Ascending aorta (tissue), 2 donors: ENCODE data around the gene MYLK2. TPM values are rescaled to one million over a fixed set of nuclear protein-coding genes. Genes with fewer than 3 reads are reported as not detected.

Experiments
- DNase-seq, 2 donors: peaks; one replicate each; pipeline ENCODE4 v3.0.0-alpha.2; 2019; ENCODE audit warnings: low spot score in 2 of 2
- H3K27ac ChIP-seq, 2 donors: fragments of 200-600 bp; sonication (generic); one replicate each; pipeline ENCODE4 v1.5.1; 2016 to 2017; ENCODE audit warnings: mild to moderate bottlenecking in 1 of 2
- H3K27me3 ChIP-seq: fragments of 200-600 bp; sonication (generic); one replicate; pipeline ENCODE4 v1.5.1; 2017
- H3K36me3 ChIP-seq, 2 donors: fragments of 200-600 bp; sonication (generic); one replicate each; pipeline ENCODE4 v1.5.1; 2016
- H3K4me1 ChIP-seq, 2 donors: fragments of 200-600 bp; sonication (generic); one replicate each; pipeline ENCODE4 v1.5.1; 2016 to 2017; ENCODE audit warnings: mild to moderate bottlenecking in 1 of 2
- H3K4me3 ChIP-seq, 2 donors: fragments of 200-600 bp; sonication (generic); one replicate each; pipeline ENCODE4 v1.5.1; 2016 to 2017; ENCODE audit warnings: mild to moderate bottlenecking in 1 of 2
- H3K9me3 ChIP-seq, 2 donors: fragments of 200-600 bp; sonication (generic); one replicate each; pipeline ENCODE4 v1.5.1; 2016
- intact Hi-C: fragments of 100-400 bp; cut with DNase I; formaldehyde crosslinking; loops from one replicate; pipeline ENCODE4 v1.15.1; 2023
- total RNA-seq: library from RNA; depleted of rRNA; stranded (reverse); fragments of >200 nt; gene quantifications from one replicate; pipeline ENCODE4 v1.1.0, GENCODE V29; 2016
- TF ChIP-seq, protein P1 (sequence below), 3 experiments: fragments of 200-600 bp in 2 of 3; fragments of 450-650 bp in 1 of 3; sonication (generic) in 2 of 3; IDR thresholded peaks; one replicate each; pipeline ENCODE4 v1.5.1; 2016 to 2019; ENCODE audit warnings: antibody characterized with exemption in 3 of 3, mild to moderate bottlenecking in 1 of 3, moderate library complexity in 1 of 3

MYLK2 gene
- total RNA-seq, 1 donor from 2014 or later, result not detected

DNA sequence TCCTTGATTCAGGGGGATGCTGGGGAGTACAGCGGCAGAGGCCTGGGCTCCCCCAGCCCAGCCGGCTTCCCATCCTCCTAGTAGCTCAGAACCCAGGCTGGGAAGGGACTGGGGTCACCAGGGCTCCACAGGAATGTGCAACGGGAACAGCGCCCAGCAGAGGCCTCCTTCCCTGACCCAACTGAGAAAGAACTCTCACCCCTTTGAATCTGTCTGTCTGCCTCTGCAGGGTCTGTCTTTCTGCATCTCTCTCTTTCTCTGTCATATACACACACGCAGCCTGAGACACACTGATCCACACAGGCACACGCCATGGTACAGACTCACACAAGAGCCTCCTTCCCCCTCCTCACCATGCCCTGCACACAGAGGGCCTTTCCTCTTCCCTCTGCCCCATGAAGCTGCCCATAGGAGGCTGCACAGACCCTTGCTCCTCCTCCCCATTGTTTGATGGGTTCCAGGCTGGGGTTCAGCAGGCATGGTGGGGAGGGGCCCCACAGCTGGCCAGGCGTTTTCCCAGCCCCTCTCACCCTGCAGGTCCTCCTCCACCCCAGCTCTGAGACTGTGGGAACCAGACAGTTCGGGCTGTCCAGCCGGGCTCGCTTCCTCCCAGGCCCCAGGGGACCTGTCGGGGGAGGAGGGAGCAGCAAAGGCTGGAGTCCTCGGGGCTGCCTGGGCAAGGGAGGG, 23.5 kb downstream of the MYLK2 start:
- no peaks in the 10 kb centered on the region for H3K27me3 ChIP-seq
- peak in 1 of 2 donors; percentile 76 for DNase-seq
- no peaks in the 10 kb centered on the region for H3K9me3 ChIP-seq
- H3K36me3 ChIP-seq, result no peaks in the 10 kb centered on the region
- intact Hi-C loops, result loop anchor here (5.0 to 10.0 kb wide), 2 partner anchors 118 to 280 kb away; partner anchors contain the start of gene BCL2L1
- peak overlapping the region; percentile 94 to 95 for H3K27ac ChIP-seq
- peaks cover 39 to 61% of the 10 kb centered on the region in 2 donors for H3K4me1 ChIP-seq
- TF ChIP-seq, protein P1, sequence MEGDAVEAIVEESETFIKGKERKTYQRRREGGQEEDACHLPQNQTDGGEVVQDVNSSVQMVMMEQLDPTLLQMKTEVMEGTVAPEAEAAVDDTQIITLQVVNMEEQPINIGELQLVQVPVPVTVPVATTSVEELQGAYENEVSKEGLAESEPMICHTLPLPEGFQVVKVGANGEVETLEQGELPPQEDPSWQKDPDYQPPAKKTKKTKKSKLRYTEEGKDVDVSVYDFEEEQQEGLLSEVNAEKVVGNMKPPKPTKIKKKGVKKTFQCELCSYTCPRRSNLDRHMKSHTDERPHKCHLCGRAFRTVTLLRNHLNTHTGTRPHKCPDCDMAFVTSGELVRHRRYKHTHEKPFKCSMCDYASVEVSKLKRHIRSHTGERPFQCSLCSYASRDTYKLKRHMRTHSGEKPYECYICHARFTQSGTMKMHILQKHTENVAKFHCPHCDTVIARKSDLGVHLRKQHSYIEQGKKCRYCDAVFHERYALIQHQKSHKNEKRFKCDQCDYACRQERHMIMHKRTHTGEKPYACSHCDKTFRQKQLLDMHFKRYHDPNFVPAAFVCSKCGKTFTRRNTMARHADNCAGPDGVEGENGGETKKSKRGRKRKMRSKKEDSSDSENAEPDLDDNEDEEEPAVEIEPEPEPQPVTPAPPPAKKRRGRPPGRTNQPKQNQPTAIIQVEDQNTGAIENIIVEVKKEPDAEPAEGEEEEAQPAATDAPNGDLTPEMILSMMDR (IDR thresholded peaks at IDR 0.05), result no peak
- H3K4me3 ChIP-seq, result peak overlapping the region; percentile 52 to 70

- Histone ChIP-seq H3K4me1 (peaks cover 36 to 54% of the 10 kb centered on the region in 2 donors), H3K4me3 (peak overlapping the region; percentile 52 to 70), H3K27ac (peak overlapping the region; percentile 94 to 95), H3K36me3 (no peaks in the 10 kb centered on the region), H3K27me3 (no peaks in the 10 kb centered on the region), H3K9me3 (no peaks in the 10 kb centered on the region)
- TF ChIP-seq, protein P1 (IDR thresholded peaks at IDR 0.05), result no peak
- no peak for DNase-seq
- intact Hi-C loops, result loop anchor here (5.0 to 10.0 kb wide), 2 partner anchors 118 to 281 kb away; partner anchors contain the start of gene BCL2L1
Observed at GRCh38 chr20:31843288-31843687, 24.1 kb downstream of the MYLK2 start.

DNA sequence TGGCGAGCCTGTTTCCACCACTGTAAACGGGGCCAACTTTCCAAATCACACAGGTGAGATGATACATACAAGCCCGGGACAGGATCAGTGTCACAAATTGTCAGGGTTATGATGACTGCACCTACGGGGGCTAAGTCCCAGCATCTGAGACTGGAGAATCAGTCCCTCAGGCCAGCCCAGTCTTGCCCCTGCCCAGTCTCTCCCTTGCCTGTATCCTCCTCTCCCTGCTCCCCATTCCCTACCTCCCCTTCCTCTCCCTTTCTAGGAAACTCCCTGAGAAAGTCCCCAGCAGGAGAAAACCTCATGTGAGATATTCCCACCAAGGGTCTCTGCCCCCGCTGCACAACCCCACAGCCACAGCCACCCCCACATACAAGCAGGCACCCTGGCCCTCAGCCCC, 24.7 kb downstream of the MYLK2 start:
- no peaks in the 10 kb centered on the region for H3K36me3 ChIP-seq
- intact Hi-C loops, result loop anchor here (2.0 to 10.0 kb wide), 3 partner anchors 27 to 282 kb away; partner anchors contain the start of genes BCL2L1, DUSP15 and TTLL9
- H3K27me3 ChIP-seq, result no peaks in the 10 kb centered on the region
- TF ChIP-seq, protein P1 (IDR thresholded peaks at IDR 0.05), result no peak
- peaks cover 36 to 48% of the 10 kb centered on the region in 2 donors for H3K4me1 ChIP-seq
- peak overlapping the region; percentile 52 to 70 for H3K4me3 ChIP-seq
- no peaks in the 10 kb centered on the region for H3K9me3 ChIP-seq
- no peak for DNase-seq
- H3K27ac ChIP-seq, result peak overlapping the region; percentile 94 to 95

- no peaks in the 10 kb centered on the region for H3K27me3 ChIP-seq
- no peaks in the 10 kb centered on the region for H3K36me3 ChIP-seq
- intact Hi-C loops, result loop anchor here (1.0 to 10.0 kb wide), 4 partner anchors 26 to 283 kb away; partner anchors contain the start of genes BCL2L1, DUSP15 and TTLL9
- no peak for DNase-seq
- H3K9me3 ChIP-seq, result no peaks in the 10 kb centered on the region
- H3K4me3 ChIP-seq, result peak overlapping the region; percentile 52 to 70
- peak overlapping the region; percentile 94 to 95 for H3K27ac ChIP-seq
- TF ChIP-seq, protein P1 (IDR thresholded peaks at IDR 0.05), result no peak
- H3K4me1 ChIP-seq, result peaks cover 36 to 44% of the 10 kb centered on the region in 2 donors
Observed at GRCh38 chr20:31844737-31845299, 25.7 kb downstream of the MYLK2 start.

DNA sequence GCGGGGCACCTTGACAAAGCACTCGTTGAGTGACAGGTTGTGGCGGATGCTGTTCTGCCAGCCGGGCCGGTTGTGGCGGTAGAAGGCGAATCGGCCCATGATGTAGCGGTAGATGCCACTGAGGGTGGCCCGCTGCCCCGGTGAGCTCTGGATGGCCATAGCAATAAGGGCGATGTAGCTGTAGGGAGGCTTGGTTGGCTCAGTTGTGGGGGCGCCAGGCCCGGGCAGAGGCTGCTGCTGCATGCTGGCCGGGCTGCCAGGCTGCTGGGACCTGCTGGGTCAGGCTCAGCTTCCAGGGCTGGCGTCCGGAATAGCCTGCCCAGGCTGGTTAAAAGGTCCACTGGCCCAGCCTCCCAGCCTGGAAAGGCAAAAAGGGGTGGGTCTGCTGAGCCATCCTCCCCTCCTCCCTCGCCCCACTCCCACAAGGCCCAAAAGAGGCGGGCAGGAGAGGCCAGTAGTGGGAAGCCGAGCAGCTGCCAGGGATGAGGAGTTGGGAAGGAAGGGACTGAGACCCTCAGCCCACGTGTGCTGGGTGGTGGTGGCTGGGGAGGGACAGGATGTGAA, 26.2 kb downstream of the MYLK2 start, which contains the start of gene FOXS1:
FOXS1 (minus strand) TSS at position 305 of the 564 bp plus-strand sequence; CDS start at position 243, 62 bp downstream.
- peak within 1 kb of the TSS; percentile 52 to 70 for H3K4me3 ChIP-seq
- H3K27me3 ChIP-seq, result no peaks in the 10 kb centered on the region
- intact Hi-C loops, result loop anchor here (1.0 to 10.0 kb wide), 3 partner anchors 25 to 121 kb away; partner anchors contain the start of genes BCL2L1, DUSP15 and TTLL9
- H3K4me1 ChIP-seq, result peaks cover 36 to 40% of the 10 kb centered on the region in 2 donors
- H3K9me3 ChIP-seq, result no peaks in the 10 kb centered on the region
- DNase-seq, result peak; percentile 60 to 91
- H3K27ac ChIP-seq, result peak within 1 kb of the TSS; percentile 94 to 95
- no peaks in the 10 kb centered on the region for H3K36me3 ChIP-seq
- TF ChIP-seq, protein P1 (IDR thresholded peaks at IDR 0.05), result no peak
